BLaER1 treated with 17β-estradiol and CSF1 and Interleukin-3, amounts not matched to agents 10 nM and 100 nM (cell line): ENCODE measurements around the gene TOR1A.
"Not testable (repeated sequence)": the region's sequence is repeated elsewhere in the genome, so short reads cannot be mapped to it uniquely, and the experiment has no call there.

Source experiments
- H3K27ac ChIP-seq, 11 experiments: shearing (Covaris generic); formaldehyde crosslinking; 2 replicates each; pipeline ENCODE4 v1.8.1; 2022
- H3K27me3 ChIP-seq, 11 experiments: shearing (Covaris generic); formaldehyde crosslinking; 2 replicates each; pipeline ENCODE4 v1.8.1; 2022
- H3K36me3 ChIP-seq, 11 experiments: shearing (Covaris generic); formaldehyde crosslinking; 2 replicates each; pipeline ENCODE4 v1.8.1; 2022
- H3K4me1 ChIP-seq, 10 experiments: shearing (Covaris generic); formaldehyde crosslinking; 2 replicates each; pipeline ENCODE4 v1.8.1; 2022
- H3K4me2 ChIP-seq, 11 experiments: shearing (Covaris generic); formaldehyde crosslinking; 2 replicates each; pipeline ENCODE4 v1.8.1; 2022
- H3K4me3 ChIP-seq, 10 experiments: shearing (Covaris generic); formaldehyde crosslinking; 2 replicates each; pipeline ENCODE4 v1.8.1; 2022
- H3K9ac ChIP-seq, 11 experiments: shearing (Covaris generic); formaldehyde crosslinking; 2 replicates each; pipeline ENCODE4 v1.8.1; 2022
- H3K9me3 ChIP-seq, 11 experiments: shearing (Covaris generic); formaldehyde crosslinking; replicated peaks in 1 of 11; 2 replicates each; pipeline ENCODE4 v1.8.1; 2022
- H4K20me1 ChIP-seq, 11 experiments: shearing (Covaris generic); formaldehyde crosslinking; 2 replicates each; pipeline ENCODE4 v1.8.1; 2022
- Cebpa-rat ChIP-seq, 11 experiments: shearing (Covaris generic); IDR thresholded peaks; 2 replicates each; pipeline ENCODE4 v1.8.1; 2022

The TOR1A gene

GRCh38 chr9:129779560-129780190 lies 44.3 kb downstream of the TOR1A start:
- no peak for TF ChIP-seq Cebpa-rat (IDR thresholded peaks at IDR 0.05)
- Histone ChIP-seq H3K4me3 (no peak overlapping the region), H3K4me1 (peaks cover 42 to 90% (median 85%) of the 10 kb centered on the region in 10 experiments), H4K20me1 (no peaks in the 10 kb centered on the region), H3K27me3 (peaks cover 0 to 5% (median 0%) of the 10 kb centered on the region in 11 experiments; a peak in 5 of 22 replicates), H3K4me2 (peak overlapping the region in 10 of 11 experiments; percentile 75 to 96 (median 86); a peak in 20 of 22 replicates), H3K36me3 (no peaks in the 10 kb centered on the region), H3K9me3 (no peaks in the 10 kb centered on the region), H3K27ac (peak overlapping the region in 9 of 11 experiments; percentile 91 to 99 (median 98); a peak in 15 of 22 replicates), H3K9ac (peak overlapping the region in 4 of 11 experiments; percentile 11 to 83 (median 38); a peak in 4 of 22 replicates)

DNA sequence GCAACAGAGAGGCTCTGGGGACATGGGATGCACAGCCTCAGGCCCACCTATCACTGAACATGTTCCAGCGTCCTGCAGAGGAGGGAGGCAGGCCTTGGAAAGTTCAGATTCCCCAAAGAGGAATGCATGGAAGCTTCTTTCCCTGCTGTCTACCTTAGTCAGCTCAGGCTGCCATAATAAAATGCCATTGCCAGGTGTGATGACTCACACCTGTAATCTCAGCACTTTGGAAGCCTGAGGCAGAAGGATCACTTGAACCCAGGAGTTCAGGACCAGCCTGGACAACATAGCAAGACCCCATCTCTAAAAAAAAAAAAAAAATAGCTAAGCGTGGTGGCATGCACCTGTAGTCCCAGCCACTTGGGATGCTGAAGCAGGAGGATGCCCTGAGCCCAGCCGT lies 45.5 kb downstream of the TOR1A start:
- no peak for TF ChIP-seq Cebpa-rat (IDR thresholded peaks at IDR 0.05)
- H3K36me3 ChIP-seq, result no peaks in the 10 kb centered on the region
- H4K20me1 ChIP-seq, result no peaks in the 10 kb centered on the region
- peak overlapping the region in 10 of 11 experiments; percentile 52 to 90 (median 83); a peak in 18 of 22 replicates for H3K9ac ChIP-seq
- peak overlapping the region; percentile 75 to 96 (median 88) for H3K4me2 ChIP-seq
- H3K27me3 ChIP-seq, result peaks cover 0 to 7% (median 0%) of the 10 kb centered on the region in 11 experiments; a peak in 5 of 22 replicates
- H3K27ac ChIP-seq, result peak overlapping the region in 10 of 11 experiments; percentile 84 to 99 (median 98); a peak in 20 of 22 replicates
- no peaks in the 10 kb centered on the region for H3K9me3 ChIP-seq
- H3K4me1 ChIP-seq, result peaks cover 45 to 96% (median 92%) of the 10 kb centered on the region in 10 experiments
- H3K4me3 ChIP-seq, result peak overlapping the region in 1 of 10 experiments; percentile 16; a peak in 1 of 20 replicates

GRCh38 chr9:129777769-129778130 lies 46.2 kb downstream of the TOR1A start:
- H4K20me1 ChIP-seq, result no peaks in the 10 kb centered on the region
- no peak for TF ChIP-seq Cebpa-rat (IDR thresholded peaks at IDR 0.05)
- no peaks in the 10 kb centered on the region for H3K9me3 ChIP-seq
- peaks cover 0 to 7% (median 0%) of the 10 kb centered on the region in 11 experiments; a peak in 5 of 22 replicates for H3K27me3 ChIP-seq
- peaks cover 45 to 96% (median 91%) of the 10 kb centered on the region in 10 experiments for H3K4me1 ChIP-seq
- H3K9ac ChIP-seq, result peak overlapping the region in 10 of 11 experiments; percentile 62 to 90 (median 83); a peak in 20 of 22 replicates
- H3K36me3 ChIP-seq, result no peaks in the 10 kb centered on the region
- H3K27ac ChIP-seq, result peak overlapping the region; percentile 16 to 99 (median 98); a peak in 21 of 22 replicates
- H3K4me2 ChIP-seq, result peak overlapping the region; percentile 75 to 96 (median 88)
- H3K4me3 ChIP-seq, result peak overlapping the region in 5 of 10 experiments; percentile 2 to 29 (median 25); a peak in 8 of 20 replicates

DNA sequence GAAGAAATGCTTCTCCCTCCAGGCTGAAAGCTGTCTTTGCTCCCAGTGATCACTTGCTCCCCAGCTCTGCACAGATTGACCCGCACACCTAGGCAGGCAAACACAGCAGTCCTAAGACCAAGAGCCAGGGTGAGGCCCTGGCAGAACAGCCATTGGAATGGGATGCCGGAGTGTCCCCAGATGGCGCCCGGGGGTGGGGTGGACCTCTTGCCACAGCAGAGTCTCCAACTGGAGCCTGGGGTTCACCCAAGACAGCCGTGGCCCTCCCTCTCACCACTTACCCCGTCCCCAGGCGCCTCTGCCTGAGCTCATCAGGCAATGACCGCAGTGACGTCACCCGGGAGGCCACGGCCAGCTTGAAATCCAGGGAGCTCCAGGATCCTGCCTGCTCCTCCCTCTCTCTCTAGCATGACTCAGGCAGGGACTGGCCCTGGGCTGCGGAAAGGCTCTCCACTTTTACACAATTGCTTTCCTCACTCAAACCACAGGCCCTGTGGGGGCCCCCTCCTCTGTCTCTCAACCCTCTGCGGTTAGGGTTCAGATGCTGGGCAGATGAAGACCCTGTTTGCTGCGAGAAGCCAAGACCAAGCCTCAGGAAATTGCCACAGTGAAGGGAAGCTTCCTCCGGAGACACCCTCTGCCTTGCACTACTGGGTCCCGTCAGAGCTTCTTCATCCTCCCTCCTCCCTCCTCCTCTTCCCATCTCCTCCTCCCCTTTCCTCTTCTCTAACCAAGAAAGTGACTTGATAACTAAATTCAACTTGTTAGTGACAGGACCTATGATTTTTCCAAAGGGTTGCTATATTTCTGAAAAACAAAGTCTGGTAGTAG lies 46.8 kb downstream of the TOR1A start:
- H3K27ac ChIP-seq, result peak overlapping the region; percentile 25 to 99 (median 98); a peak in 21 of 22 replicates
- H3K9ac ChIP-seq, result peak overlapping the region; percentile 39 to 90 (median 85); a peak in 21 of 22 replicates
- no peaks in the 10 kb centered on the region for H4K20me1 ChIP-seq
- H3K4me2 ChIP-seq, result peak overlapping the region; percentile 85 to 97 (median 94)
- H3K27me3 ChIP-seq, result peaks cover 0 to 7% (median 0%) of the 10 kb centered on the region in 11 experiments; a peak in 5 of 22 replicates
- H3K4me1 ChIP-seq, result peaks cover 45 to 96% (median 85%) of the 10 kb centered on the region in 10 experiments
- no peaks in the 10 kb centered on the region for H3K9me3 ChIP-seq
- peak; percentile 64 to 100 (median 99); a peak in 20 of 22 replicates for TF ChIP-seq Cebpa-rat (IDR thresholded peaks at IDR 0.05)
- H3K4me3 ChIP-seq, result peak overlapping the region in 9 of 10 experiments; percentile 11 to 65 (median 53); a peak in 15 of 20 replicates
- H3K36me3 ChIP-seq, result no peaks in the 10 kb centered on the region

DNA sequence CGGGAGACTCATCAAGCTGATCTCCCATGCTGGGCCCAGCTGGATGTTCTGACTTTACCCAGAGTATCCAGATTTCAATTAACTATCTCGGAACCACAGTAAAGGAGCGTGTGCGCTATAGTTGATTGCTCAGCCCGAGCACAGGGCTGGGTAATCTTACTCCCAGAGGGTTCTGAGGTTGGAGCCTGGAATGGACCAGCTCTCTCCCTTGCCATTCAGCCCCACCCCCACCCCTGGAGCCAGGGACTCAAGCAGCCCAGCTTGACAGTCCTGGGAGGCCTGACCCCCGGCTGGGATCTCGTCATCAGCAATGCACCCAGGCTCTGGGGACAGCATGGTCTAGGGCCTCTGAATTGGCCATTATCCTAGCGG lies 47.4 kb downstream of the TOR1A start:
- Histone ChIP-seq H3K27me3 (peaks cover 0 to 7% (median 0%) of the 10 kb centered on the region in 11 experiments; a peak in 5 of 22 replicates), H3K27ac (peak overlapping the region; percentile 25 to 99 (median 98); a peak in 21 of 22 replicates), H3K4me1 (peaks cover 45 to 95% (median 80%) of the 10 kb centered on the region in 10 experiments), H3K4me3 (peak overlapping the region in 9 of 10 experiments; percentile 11 to 65 (median 53); a peak in 14 of 20 replicates), H3K4me2 (peak overlapping the region; percentile 85 to 97 (median 94)), H4K20me1 (no peaks in the 10 kb centered on the region), H3K9me3 (no peaks in the 10 kb centered on the region), H3K9ac (peak overlapping the region; percentile 39 to 90 (median 85); a peak in 21 of 22 replicates), H3K36me3 (no peaks in the 10 kb centered on the region)
- TF ChIP-seq Cebpa-rat (IDR thresholded peaks at IDR 0.05), result no peak

- Histone ChIP-seq H3K27ac (peak overlapping the region in 10 of 11 experiments; percentile 84 to 99 (median 98); a peak in 20 of 22 replicates), H3K4me3 (peak overlapping the region in 6 of 10 experiments; percentile 50 to 65 (median 54); a peak in 8 of 20 replicates), H3K4me1 (peaks cover 45 to 91% (median 77%) of the 10 kb centered on the region in 10 experiments), H3K4me2 (peak overlapping the region; percentile 85 to 97 (median 94)), H3K9ac (peak overlapping the region in 9 of 11 experiments; percentile 78 to 90 (median 87); a peak in 19 of 22 replicates)
- not testable (repeated sequence) for H3K9me3 ChIP-seq, H4K20me1 ChIP-seq, H3K36me3 ChIP-seq, H3K27me3 ChIP-seq
These were observed 47.8 kb downstream of the TOR1A start for GRCh38 chr9:129776096-129776495.

DNA sequence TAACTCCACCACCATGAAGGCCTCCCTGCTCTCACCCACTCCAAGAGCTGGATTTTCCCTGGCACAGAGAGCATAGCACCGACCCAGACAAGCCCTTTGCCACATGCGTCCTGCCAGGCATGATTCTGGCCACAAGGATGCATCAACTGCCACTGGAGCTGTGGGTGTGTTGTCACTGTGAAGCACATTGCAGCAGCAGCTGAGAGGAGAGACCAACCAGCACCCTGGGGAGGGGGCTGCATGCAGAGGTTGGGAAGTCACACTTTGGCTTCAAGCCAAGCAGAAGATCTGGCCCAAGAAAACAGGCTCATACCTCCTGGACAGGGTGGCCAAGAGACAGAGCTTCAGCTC lies 48.5 kb downstream of the TOR1A start:
- no peaks in the 10 kb centered on the region for H3K9me3 ChIP-seq
- no peak overlapping the region for H3K4me3 ChIP-seq
- H3K27me3 ChIP-seq, result peaks cover 0 to 7% (median 0%) of the 10 kb centered on the region in 11 experiments; a peak in 5 of 22 replicates
- H3K4me2 ChIP-seq, result peak overlapping the region; percentile 63 to 97 (median 94)
- H3K4me1 ChIP-seq, result peaks cover 45 to 84% (median 71%) of the 10 kb centered on the region in 10 experiments
- H3K36me3 ChIP-seq, result no peaks in the 10 kb centered on the region
- H3K27ac ChIP-seq, result peak overlapping the region in 10 of 11 experiments; percentile 1 to 99 (median 98); a peak in 19 of 22 replicates
- peak in 6 of 11 experiments; percentile 37 to 78 (median 48); a peak in 6 of 22 replicates for TF ChIP-seq Cebpa-rat (IDR thresholded peaks at IDR 0.05)
- no peaks in the 10 kb centered on the region for H4K20me1 ChIP-seq
- peak overlapping the region in 9 of 11 experiments; percentile 26 to 90 (median 87); a peak in 16 of 22 replicates for H3K9ac ChIP-seq

- Histone ChIP-seq H3K4me1 (peaks cover 45 to 79% (median 67%) of the 10 kb centered on the region in 10 experiments), H3K36me3 (no peaks in the 10 kb centered on the region), H3K27ac (peak overlapping the region in 10 of 11 experiments; percentile 1 to 99 (median 98); a peak in 19 of 22 replicates), H3K9me3 (no peaks in the 10 kb centered on the region), H3K4me3 (peak overlapping the region in 1 of 10 experiments; percentile 33; a peak in 1 of 20 replicates), H3K4me2 (peak overlapping the region; percentile 63 to 97 (median 94)), H3K9ac (peak overlapping the region in 9 of 11 experiments; percentile 26 to 90 (median 87); a peak in 16 of 22 replicates), H4K20me1 (no peaks in the 10 kb centered on the region), H3K27me3 (peaks cover 0 to 7% (median 0%) of the 10 kb centered on the region in 11 experiments; a peak in 5 of 22 replicates)
- TF ChIP-seq Cebpa-rat (IDR thresholded peaks at IDR 0.05), result no peak
These were observed 49.0 kb downstream of the TOR1A start for GRCh38 chr9:129774791-129775447.
